GM10248 (cell line): ENCODE measurements around the gene TBC1D23.
"Not testable (repeated sequence)": the region's sequence is repeated elsewhere in the genome, so short reads cannot be mapped to it uniquely, and the experiment has no call there.

Source experiments
- CTCF ChIA-PET: fragments of 300-600 bp; sonication (Branson Sonifier 250); formaldehyde crosslinking; extraction: SDS; loops from one replicate; lab custom pipeline; 2021; ENCODE audit warnings: antibody characterized with exemption; lab: Yijun Ruan, JAX
- POLR2A ChIA-PET: fragments of 350-650 bp; sonication (Branson Sonifier 250); formaldehyde crosslinking; extraction: SDS; loops from one replicate; lab custom pipeline; 2020; ENCODE audit warnings: antibody characterized with exemption; lab: Yijun Ruan, JAX
- DNase-seq: peaks from one replicate; pipeline ENCODE4 v3.0.0; 2012; ENCODE audit errors: extremely low spot score
- CTCF ChIP-seq: IDR thresholded peaks from 2 replicates; pipeline ENCODE4 v1.5.1; 2012; ENCODE audit warnings: mild to moderate bottlenecking, low read depth; ENCODE audit errors: extremely low read depth, missing control alignments, control extremely low read depth

The TBC1D23 gene

GRCh38 chr3:100234364-100234763, 26.4 kb upstream of the TBC1D23 start:
- POLR2A ChIA-PET, result no interaction called here

DNA sequence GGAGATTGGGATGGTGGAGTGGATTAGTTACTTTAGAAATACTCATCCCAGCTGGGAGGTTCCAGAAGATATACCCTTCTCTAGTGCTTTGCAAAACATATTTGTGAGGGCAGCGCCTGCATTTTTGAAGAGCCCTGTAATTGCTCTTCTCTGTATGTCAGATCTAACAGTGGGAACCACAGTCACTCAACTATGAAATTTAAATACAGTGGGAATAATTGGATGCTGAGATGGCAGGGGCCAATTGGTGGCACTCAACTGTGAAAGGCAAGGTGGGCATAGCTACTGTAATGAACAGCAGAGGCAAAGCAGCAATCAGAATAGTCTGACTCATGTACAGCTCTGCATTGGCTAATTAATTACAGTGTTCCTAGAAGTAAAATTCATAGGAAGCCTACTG, 22.2 kb upstream of the TBC1D23 start:
- ChIA-PET CTCF (interaction anchor here (1.0 to 1.7 kb wide), 3 partner anchors 16 to 170 kb away, joined by 3 to 7 read pairs (median 3); no protein-coding TSS in a partner anchor), POLR2A (no interaction called here)
- no peak for TF ChIP-seq CTCF
- no peak for DNase-seq

More at GRCh38 chr3:100234364-100234763, 26.4 kb upstream of the TBC1D23 start:
- no peak for DNase-seq
- CTCF ChIA-PET, result interaction anchor here (0.8 to 1.5 kb wide), 2 partner anchors 88 to 98 kb away, joined by 3 read pairs; no protein-coding TSS in a partner anchor
- TF ChIP-seq CTCF, result no peak

DNA sequence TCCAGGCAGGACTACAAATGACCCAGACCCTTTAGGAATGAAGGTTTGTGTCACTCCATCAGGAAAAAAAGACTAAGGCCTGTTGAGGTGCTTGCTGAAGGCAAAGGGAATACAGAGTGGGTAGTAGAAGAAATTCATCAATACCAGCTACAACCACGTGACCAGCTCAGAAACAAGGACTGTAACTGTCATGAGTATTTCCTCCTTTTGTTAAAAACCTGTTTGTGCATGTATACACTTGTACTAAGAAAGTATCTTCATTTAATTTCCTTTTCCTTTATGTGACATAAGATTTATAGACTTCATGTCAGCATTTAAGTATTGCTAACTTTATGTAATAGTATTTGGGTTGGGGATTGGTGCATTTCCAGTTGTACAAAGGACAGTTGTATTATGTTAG, 18.3 kb upstream of the TBC1D23 start:
- POLR2A ChIA-PET, DNase-seq: not testable (repeated sequence)
- CTCF ChIA-PET, result interaction anchor here (1.8 kb wide), 1 partner anchor 24 kb away, joined by 3 read pairs; no protein-coding TSS in a partner anchor

DNA sequence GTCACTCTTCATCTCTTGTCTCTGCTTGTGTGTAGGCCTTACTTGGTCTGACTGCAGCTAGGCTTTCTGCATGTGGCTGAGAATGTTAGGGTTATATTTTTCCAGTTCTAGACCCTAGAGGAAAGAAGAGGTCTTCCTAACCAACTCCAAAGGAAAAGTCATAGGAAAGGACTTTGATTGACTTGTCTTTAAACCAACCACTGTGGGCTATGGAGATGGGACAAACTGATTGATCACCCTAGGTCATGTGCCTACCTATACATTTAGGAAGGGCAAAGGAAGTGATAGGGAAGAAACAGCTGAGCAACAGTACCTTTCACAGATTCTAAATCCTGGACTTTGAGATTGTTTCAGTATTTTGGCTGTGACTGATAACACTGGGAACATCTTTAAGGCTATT, 16.5 kb upstream of the TBC1D23 start:
- ChIA-PET POLR2A (no interaction called here), CTCF (interaction anchor here (1.1 to 1.8 kb wide), 4 partner anchors 10 to 26 kb away, joined by 3 to 8 read pairs (median 6); partner anchors contain the start of gene TBC1D23)
- no peak for TF ChIP-seq CTCF
- DNase-seq, result no peak

GRCh38 chr3:100245136-100245535, 15.7 kb upstream of the TBC1D23 start:
- TF ChIP-seq CTCF, result no peak
- DNase-seq, result no peak

GRCh38 chr3:100245927-100246326, 14.9 kb upstream of the TBC1D23 start:
- ChIA-PET CTCF (interaction anchor here (1.0 to 3.7 kb wide), 3 partner anchors 8 to 414 kb away, joined by 5 to 10 read pairs (median 6); no protein-coding TSS in a partner anchor), POLR2A (no interaction called here)
- no peak for DNase-seq
- no peak for TF ChIP-seq CTCF

More at GRCh38 chr3:100245136-100245535, 15.7 kb upstream of the TBC1D23 start:
- ChIA-PET POLR2A (no interaction called here), CTCF (interaction anchor here (1.1 kb wide), 1 partner anchor 9 kb away, joined by 7 read pairs; no protein-coding TSS in a partner anchor)

- ChIA-PET POLR2A (no interaction called here), CTCF (interaction anchor here (0.7 to 3.7 kb wide), 3 partner anchors 11 to 178 kb away, joined by 3 to 10 read pairs (median 5); partner anchors contain the start of gene TBC1D23)
- TF ChIP-seq CTCF, result no peak
- DNase-seq, result no peak
Observed at GRCh38 chr3:100246999-100247398, 13.8 kb upstream of the TBC1D23 start.
